ENCODE results near the gene ARHGAP6.

ARHGAP6 gene

DNA sequence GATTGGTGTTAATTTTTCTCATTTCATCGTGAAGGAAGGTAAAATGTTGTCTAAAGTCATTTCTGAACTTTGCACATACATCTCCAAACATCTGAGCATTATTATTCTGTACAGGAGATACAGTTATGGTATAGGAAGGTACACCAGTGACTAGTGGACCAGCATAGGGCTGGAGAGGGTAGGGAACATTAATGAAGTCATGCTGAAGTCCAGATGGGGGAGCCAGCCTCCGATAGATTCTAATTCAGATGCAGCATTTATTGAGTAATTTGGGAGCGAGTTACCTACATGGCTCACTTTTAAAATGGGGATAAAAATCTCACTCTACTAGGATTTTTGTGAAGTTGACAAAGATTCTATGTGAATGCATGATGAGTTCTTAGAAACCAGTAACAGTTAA, 337.6 kb downstream of the ARHGAP6 start:
- no peak for TF ChIP-seq CTCF (IDR thresholded peaks at IDR 0.05; ENCODE audit: insufficient read depth, low read depth, low read length, missing control alignments)
- DNase-seq (ENCODE audit: low read depth): no peak

GRCh38 chrX:11321986-11322385, 343.7 kb downstream of the ARHGAP6 start:
- no peak overlapping the region for H3K4me3 ChIP-seq (ENCODE audit: low read length)
- no peak for TF ChIP-seq CTCF (IDR thresholded peaks at IDR 0.05; ENCODE audit: insufficient read depth, low read depth, low read length, missing control alignments)
- DNase-seq (ENCODE audit: low read depth): no peak

More for the DNA sequence above, 337.6 kb downstream of the ARHGAP6 start:
- H3K4me3 ChIP-seq (ENCODE audit: low read length): no peak overlapping the region

DNA sequence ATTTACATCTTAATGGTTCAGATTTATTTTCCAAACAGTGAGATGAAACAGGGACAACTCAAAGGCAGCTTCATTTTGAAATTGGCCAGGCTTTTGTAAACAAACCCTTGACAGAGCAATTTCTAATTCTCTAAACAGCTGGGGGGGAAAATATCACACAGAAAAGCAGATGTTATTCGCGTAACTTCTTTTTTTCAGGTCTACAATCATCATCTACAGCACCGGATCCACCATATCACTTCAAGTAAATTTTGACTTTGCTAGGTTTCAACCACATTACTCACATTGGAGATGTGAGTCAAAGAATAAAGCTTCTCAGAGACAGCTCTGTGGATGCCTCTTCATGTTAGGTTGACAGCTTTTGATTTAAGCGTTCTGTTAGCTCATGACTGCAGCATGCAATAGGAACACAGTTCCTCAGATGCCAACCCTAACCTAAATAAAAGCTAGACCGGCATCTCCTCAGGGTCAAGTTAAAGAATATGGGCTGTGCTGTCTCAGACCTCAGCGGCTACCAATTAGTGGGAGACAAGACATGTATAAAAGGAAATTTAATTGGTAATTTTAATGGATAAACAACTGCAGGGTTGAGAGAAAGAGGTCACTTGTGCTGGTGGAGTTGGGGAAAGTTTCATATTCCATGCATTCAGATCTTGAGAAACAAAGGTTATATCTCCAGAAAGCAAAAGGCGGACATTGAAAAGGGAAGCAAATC, 345.8 kb downstream of the ARHGAP6 start:
- DNase-seq (ENCODE audit: low read depth): no peak
- no peak for TF ChIP-seq CTCF (IDR thresholded peaks at IDR 0.05; ENCODE audit: insufficient read depth, low read depth, low read length, missing control alignments)
- no peak overlapping the region for H3K4me3 ChIP-seq (ENCODE audit: low read length)

GRCh38 chrX:11311706-11312105, 354.0 kb downstream of the ARHGAP6 start:
- DNase-seq (ENCODE audit: low read depth): no peak
- no peak for TF ChIP-seq CTCF (IDR thresholded peaks at IDR 0.05; ENCODE audit: insufficient read depth, low read depth, low read length, missing control alignments)
- H3K4me3 ChIP-seq (ENCODE audit: low read length): no peak overlapping the region

GRCh38 chrX:11309220-11309619, 356.5 kb downstream of the ARHGAP6 start:
- DNase-seq (ENCODE audit: low read depth): no peak
- TF ChIP-seq CTCF (IDR thresholded peaks at IDR 0.05; ENCODE audit: insufficient read depth, low read depth, low read length, missing control alignments): no peak
- no peak overlapping the region for H3K4me3 ChIP-seq (ENCODE audit: low read length)

GRCh38 chrX:11305641-11306040, 360.1 kb downstream of the ARHGAP6 start:
- H3K4me3 ChIP-seq (ENCODE audit: low read length): no peak overlapping the region
- no peak for TF ChIP-seq CTCF (IDR thresholded peaks at IDR 0.05; ENCODE audit: insufficient read depth, low read depth, low read length, missing control alignments)
- DNase-seq (ENCODE audit: low read depth): no peak

DNA sequence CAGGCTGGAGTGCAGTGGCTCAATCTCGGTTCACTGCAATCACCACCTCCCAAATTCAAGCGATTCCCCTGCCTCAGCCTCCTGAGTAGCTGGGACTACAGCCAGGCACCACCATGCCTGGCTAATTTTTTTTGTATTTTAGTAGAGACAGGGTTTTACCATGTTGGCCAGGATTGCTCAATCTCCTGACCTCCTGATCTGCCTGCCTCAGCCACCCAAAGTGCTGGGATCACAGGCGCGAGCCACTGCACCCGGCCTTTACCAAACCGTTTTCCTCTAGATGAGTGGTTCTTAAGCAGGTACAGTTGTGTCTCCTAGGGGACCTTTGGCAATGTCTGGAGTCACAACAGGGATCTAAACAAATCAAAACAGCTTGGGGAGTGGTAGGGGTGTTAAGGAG, 360.9 kb downstream of the ARHGAP6 start:
- H3K4me3 ChIP-seq (ENCODE audit: low read length): no peak overlapping the region
- no peak for DNase-seq (ENCODE audit: low read depth)
- TF ChIP-seq CTCF (IDR thresholded peaks at IDR 0.05; ENCODE audit: insufficient read depth, low read depth, low read length, missing control alignments): no peak

Measured in epithelial cell of esophagus (primary cell).